MCF 10A (cell line): ENCODE measurements around the gene DOK6. TPM values are rescaled to one million over a fixed set of nuclear protein-coding genes. Genes with fewer than 3 reads are reported as not detected.
"Not testable (repeated sequence)": the region's sequence is repeated elsewhere in the genome, so short reads cannot be mapped to it uniquely, and the experiment has no call there.

ENCODE experiments used
- BruUV-seq: library from RNA; stranded (reverse); fragments of 400-500 nt; replicated peaks from 2 replicates; lab custom pipeline; 2021; lab: Mats Ljungman, UMichigan
- CTCF ChIA-PET: fragments of 300-600 bp; sonication (Branson Sonifier 250); formaldehyde crosslinking; extraction: SDS; loops from one replicate; lab custom pipeline; 2021; ENCODE audit warnings: antibody characterized with exemption, inconsistent platforms; lab: Yijun Ruan, JAX
- POLR2A ChIA-PET: fragments of 300-600, 350-650 bp; sonication (Branson Sonifier 250); formaldehyde crosslinking; extraction: SDS; loops from one replicate; lab custom pipeline; 2020; ENCODE audit warnings: antibody characterized with exemption, inconsistent platforms; lab: Yijun Ruan, JAX
- DNase-seq: peaks from one replicate; pipeline ENCODE4 v3.0.0-alpha.2; 2018; ENCODE audit not compliant: unreplicated experiment
- H3K27ac Mint-ChIP-seq: one replicate; pipeline ENCODE4 v1.8.0; 2022; ENCODE audit warnings: mild to moderate bottlenecking, low read depth, mixed read lengths; ENCODE audit not compliant: unreplicated experiment
- H3K27me3 Mint-ChIP-seq: one replicate; pipeline ENCODE4 v1.8.0; 2022; ENCODE audit warnings: mixed read lengths; ENCODE audit not compliant: insufficient read depth, unreplicated experiment
- H3K36me3 Mint-ChIP-seq: one replicate; pipeline ENCODE4 v1.8.0; 2022; ENCODE audit warnings: mild to moderate bottlenecking, moderate library complexity, mixed read lengths; ENCODE audit not compliant: insufficient read depth, unreplicated experiment
- H3K4me1 Mint-ChIP-seq: one replicate; pipeline ENCODE4 v1.8.0; 2022; ENCODE audit warnings: mixed read lengths; ENCODE audit not compliant: insufficient read depth, unreplicated experiment
- H3K4me3 Mint-ChIP-seq: one replicate; pipeline ENCODE4 v1.8.0; 2022; ENCODE audit warnings: mild to moderate bottlenecking, moderate library complexity, mixed read lengths; ENCODE audit not compliant: unreplicated experiment
- H3K9me3 Mint-ChIP-seq: one replicate; pipeline ENCODE4 v1.8.0; 2022; ENCODE audit warnings: mixed read lengths; ENCODE audit not compliant: unreplicated experiment
- CTCF ChIP-seq: fragments of 200-600 bp; IDR thresholded peaks from one replicate; pipeline ENCODE4 v1.8.0; 2022; ENCODE audit warnings: antibody characterized with exemption, mild to moderate bottlenecking; ENCODE audit not compliant: unreplicated experiment
- intact Hi-C: fragments of 100-400 bp; cut with micrococcal nuclease; formaldehyde crosslinking; loops from 2 replicates; pipeline ENCODE4 v1.14.1; 2022
- total RNA-seq: library from RNA; stranded (reverse); gene quantifications from 2 replicates; pipeline ENCODE4 v1.2.3, GENCODE V29; 2022

The DOK6 gene
- total RNA-seq, 1 experiment from 2014 or later, result not detected

- Mint-ChIP-seq H3K27me3 (no peaks in the 10 kb centered on the region), H3K4me1 (peaks cover 6% of the 10 kb centered on the region), H3K4me3 (no peak overlapping the region), H3K27ac (no peak overlapping the region), H3K36me3 (no peaks in the 10 kb centered on the region), H3K9me3 (no peaks in the 10 kb centered on the region)
- CTCF ChIA-PET, result interaction anchor here (0.7 to 1.0 kb wide), 2 partner anchors 116 to 212 kb away, joined by 3 read pairs; no protein-coding TSS in a partner anchor
- BruUV-seq, result no TSS peak
- POLR2A ChIA-PET, result no interaction called here
- peak; percentile 1 for DNase-seq
- TF ChIP-seq CTCF, result no peak
- intact Hi-C loops, result no loop called here
Observed at GRCh38 chr18:69874058-69874457, 473.4 kb downstream of the DOK6 start.

GRCh38 chr18:69876490-69876889 lies 475.8 kb downstream of the DOK6 start:
- CTCF ChIA-PET, result no interaction called here
- no peaks in the 10 kb centered on the region for H3K36me3 Mint-ChIP-seq
- BruUV-seq, result no TSS peak
- peaks cover 10% of the 10 kb centered on the region for H3K9me3 Mint-ChIP-seq
- no peak overlapping the region for H3K27ac Mint-ChIP-seq
- peaks cover 6% of the 10 kb centered on the region for H3K4me1 Mint-ChIP-seq
- POLR2A ChIA-PET, result no interaction called here
- H3K27me3 Mint-ChIP-seq, result no peaks in the 10 kb centered on the region
- intact Hi-C loops, result no loop called here
- H3K4me3 Mint-ChIP-seq, result no peak overlapping the region
- DNase-seq, result no peak
- TF ChIP-seq CTCF, result no peak

- Mint-ChIP-seq H3K36me3 (no peaks in the 10 kb centered on the region), H3K9me3 (peaks cover 10% of the 10 kb centered on the region), H3K27me3 (no peaks in the 10 kb centered on the region), H3K4me3 (no peak overlapping the region), H3K27ac (no peak overlapping the region), H3K4me1 (peaks cover 6% of the 10 kb centered on the region)
- ChIA-PET CTCF (no interaction called here), POLR2A (no interaction called here)
- intact Hi-C loops, result no loop called here
- no TSS peak for BruUV-seq
- no peak for TF ChIP-seq CTCF
- DNase-seq, result no peak
Observed at GRCh38 chr18:69878213-69878933, 477.7 kb downstream of the DOK6 start.

- H3K27me3 Mint-ChIP-seq, CTCF ChIA-PET, H3K27ac Mint-ChIP-seq, H3K4me1 Mint-ChIP-seq, H3K4me3 Mint-ChIP-seq, BruUV-seq, DNase-seq, H3K36me3 Mint-ChIP-seq, intact Hi-C loops, POLR2A ChIA-PET: not testable (repeated sequence)
- H3K9me3 Mint-ChIP-seq, result peaks cover 10% of the 10 kb centered on the region
Observed at GRCh38 chr18:69879051-69879450, 478.4 kb downstream of the DOK6 start.
